Omental fat pad (tissue), 4 donors: ENCODE data around the gene APBB1IP. TPM values are rescaled to one million over a fixed set of nuclear protein-coding genes. Genes with fewer than 3 reads are reported as not detected.

Source experiments
- ATAC-seq: fragments of 150-250 bp; one replicate; pipeline ENCODE4 v1.9.1; 2016; ENCODE audit warnings: mild to moderate bottlenecking, moderate library complexity; ENCODE audit not compliant: low FRiP score
- DNase-seq: peaks from one replicate; pipeline ENCODE4 v3.0.0-alpha.2; 2019; ENCODE audit warnings: low spot score
- total RNA-seq, 4 donors: library from RNA; depleted of rRNA; stranded (reverse); fragments of >200 nt; gene quantifications; one replicate each; pipeline ENCODE4 v1.1.0, GENCODE V29; 2016
- TF ChIP-seq, protein P1 (sequence below), 3 donors: fragments of 450-650 bp; IDR thresholded peaks; one replicate each; pipeline ENCODE4 v1.5.1; 2016 to 2017; ENCODE audit warnings: antibody characterized with exemption in 3 of 3, mild to moderate bottlenecking in 3 of 3, moderate library complexity in 2 of 3

Gene APBB1IP
- total RNA-seq, 4 donors from 2014 or later: 8.5 to 23.5 (median 20.5) TPM

DNA sequence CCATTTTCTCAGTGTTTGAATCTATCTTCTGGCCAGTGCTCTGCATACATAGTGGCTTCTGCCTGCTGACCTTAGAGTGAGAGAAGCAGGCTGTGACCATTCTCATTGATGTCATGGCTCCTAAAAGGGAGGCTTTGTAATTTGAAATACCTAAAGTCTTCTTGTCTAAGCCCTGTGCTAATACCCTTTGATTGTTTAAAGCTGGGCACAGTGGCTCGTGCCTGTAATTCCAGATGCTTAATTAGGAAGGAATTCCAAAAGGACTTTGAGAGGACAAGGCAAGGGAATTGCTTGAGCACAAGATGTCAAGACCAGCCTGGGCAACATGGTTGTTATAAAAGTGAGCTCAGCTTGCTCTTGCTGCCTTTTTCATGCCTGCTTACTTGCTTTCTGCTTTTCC, 81.7 kb downstream of the APBB1IP start:
- DNase-seq: no peak
- TF ChIP-seq, protein P1, sequence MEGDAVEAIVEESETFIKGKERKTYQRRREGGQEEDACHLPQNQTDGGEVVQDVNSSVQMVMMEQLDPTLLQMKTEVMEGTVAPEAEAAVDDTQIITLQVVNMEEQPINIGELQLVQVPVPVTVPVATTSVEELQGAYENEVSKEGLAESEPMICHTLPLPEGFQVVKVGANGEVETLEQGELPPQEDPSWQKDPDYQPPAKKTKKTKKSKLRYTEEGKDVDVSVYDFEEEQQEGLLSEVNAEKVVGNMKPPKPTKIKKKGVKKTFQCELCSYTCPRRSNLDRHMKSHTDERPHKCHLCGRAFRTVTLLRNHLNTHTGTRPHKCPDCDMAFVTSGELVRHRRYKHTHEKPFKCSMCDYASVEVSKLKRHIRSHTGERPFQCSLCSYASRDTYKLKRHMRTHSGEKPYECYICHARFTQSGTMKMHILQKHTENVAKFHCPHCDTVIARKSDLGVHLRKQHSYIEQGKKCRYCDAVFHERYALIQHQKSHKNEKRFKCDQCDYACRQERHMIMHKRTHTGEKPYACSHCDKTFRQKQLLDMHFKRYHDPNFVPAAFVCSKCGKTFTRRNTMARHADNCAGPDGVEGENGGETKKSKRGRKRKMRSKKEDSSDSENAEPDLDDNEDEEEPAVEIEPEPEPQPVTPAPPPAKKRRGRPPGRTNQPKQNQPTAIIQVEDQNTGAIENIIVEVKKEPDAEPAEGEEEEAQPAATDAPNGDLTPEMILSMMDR (IDR thresholded peaks at IDR 0.05): no peak
- ATAC-seq: no peak

DNA sequence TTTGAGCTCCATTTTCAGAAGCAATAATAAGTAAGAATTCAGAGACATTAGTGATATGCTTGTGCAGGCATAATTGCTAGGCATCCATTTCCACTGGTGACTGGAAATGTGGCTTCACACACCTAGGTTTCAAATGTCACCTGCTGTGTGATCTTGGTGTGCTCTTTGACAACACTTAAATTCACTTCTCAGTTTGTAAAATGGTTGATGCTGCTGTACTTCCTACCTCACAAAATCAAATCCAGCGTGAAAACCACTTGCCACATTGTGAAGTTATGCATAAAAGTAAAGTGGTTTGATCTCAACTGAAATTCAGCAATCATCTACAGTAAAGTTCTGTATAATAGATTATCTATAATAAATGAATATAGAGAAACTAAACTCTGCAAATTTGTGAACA, 82.4 kb downstream of the APBB1IP start:
- DNase-seq: no peak
- TF ChIP-seq, protein P1 (IDR thresholded peaks at IDR 0.05): no peak
- no peak for ATAC-seq

GRCh38 chr10:26524161-26524896, 86.2 kb downstream of the APBB1IP start:
- TF ChIP-seq, protein P1 (IDR thresholded peaks at IDR 0.05): no peak
- ATAC-seq (no peak), DNase-seq (no peak)

DNA sequence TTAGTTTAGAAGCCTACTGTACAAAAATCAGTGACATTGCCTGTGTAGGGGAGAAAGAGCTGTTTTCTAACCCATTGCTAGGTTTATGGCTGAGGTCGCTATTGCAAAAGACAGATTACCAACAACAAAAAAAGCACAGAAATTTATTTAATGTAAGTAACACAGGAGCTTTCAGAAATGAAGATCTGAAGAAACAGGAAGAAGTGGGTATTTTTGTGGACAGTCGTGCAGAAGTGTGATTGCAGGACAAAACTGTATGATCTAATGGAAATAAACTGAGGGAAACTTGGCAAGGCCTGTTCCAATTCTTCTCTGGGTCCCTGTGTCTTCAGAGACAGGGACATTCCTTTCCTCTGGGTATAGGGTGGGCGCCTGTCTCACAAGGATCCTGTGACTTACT, 87.4 kb downstream of the APBB1IP start:
- ATAC-seq (no peak), DNase-seq (no peak)
- TF ChIP-seq, protein P1 (IDR thresholded peaks at IDR 0.05): no peak

- DNase-seq (no peak), ATAC-seq (no peak)
- TF ChIP-seq, protein P1 (IDR thresholded peaks at IDR 0.05): no peak
These were observed 88.9 kb downstream of the APBB1IP start for GRCh38 chr10:26527018-26527417.

DNA sequence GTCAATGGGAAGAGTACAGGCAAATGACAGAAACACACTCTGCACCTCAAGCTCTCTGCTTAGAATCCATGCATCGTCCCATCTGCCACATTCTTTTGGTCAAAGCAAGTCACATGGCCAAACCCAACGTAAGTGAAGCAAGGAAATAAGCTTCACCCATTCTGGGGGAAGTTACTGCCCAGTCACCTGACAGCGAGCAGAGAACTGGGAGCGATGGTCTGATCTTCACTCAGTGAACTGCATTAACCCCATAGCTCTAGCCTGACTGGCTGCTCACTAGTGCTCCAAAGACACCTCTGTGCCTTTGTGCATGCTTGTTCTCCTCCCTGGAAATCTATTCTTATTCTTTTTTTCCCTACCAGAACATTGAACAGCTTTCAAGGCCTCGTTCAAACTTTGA, 89.9 kb downstream of the APBB1IP start:
- no peak for ATAC-seq
- no peak for DNase-seq
- TF ChIP-seq, protein P1 (IDR thresholded peaks at IDR 0.05): no peak

- DNase-seq (no peak), ATAC-seq (no peak)
- TF ChIP-seq, protein P1 (IDR thresholded peaks at IDR 0.05): no peak
These were observed 90.7 kb downstream of the APBB1IP start for GRCh38 chr10:26528715-26529393.
